K562 (cell line): ENCODE measurements around the gene FBXO28.

Experiments used
- FOXM1 ChIP-seq, 2 experiments: fragments of 450-650 bp in 1 of 2; sonication (generic) in 1 of 2; formaldehyde crosslinking in 1 of 2; IDR thresholded peaks; 2 replicates each; pipeline versions ENCODE4 v1.6.1 to v1.9.0; 2017 to 2022; ENCODE audit warnings: low read depth in 2 of 2, mild to moderate bottlenecking in 2 of 2, missing genetic modification reagents in 1 of 2, moderate library complexity in 1 of 2
- MECOM ChIP-seq: fragments of 250-450 bp; sonication (Bioruptor Pico); IDR thresholded peaks from 2 replicates; pipeline ENCODE4 v1.8.0; 2022; ENCODE audit warnings: inconsistent platforms
- RBM14 ChIP-seq: fragments of 200-400 bp; formaldehyde crosslinking; IDR thresholded peaks from 2 replicates; pipeline ENCODE4 v1.6.1; 2018; ENCODE audit warnings: low read depth, mild to moderate bottlenecking, low read length, moderate library complexity, borderline replicate concordance; ENCODE audit not compliant: insufficient read depth
- SIX5 ChIP-seq, 2 experiments: IDR thresholded peaks; 2 replicates each; pipeline ENCODE4 v1.6.1; 2011; ENCODE audit warnings: low read length in 2 of 2, borderline replicate concordance in 1 of 2, low read depth in 1 of 2, mild to moderate bottlenecking in 1 of 2, moderate library complexity in 1 of 2; ENCODE audit not compliant: insufficient read depth in 1 of 2
- TAF15 ChIP-seq: fragments of 200-400 bp; formaldehyde crosslinking; IDR thresholded peaks from 2 replicates; pipeline ENCODE4 v1.6.1; 2017; ENCODE audit warnings: mild to moderate bottlenecking, low read depth, low read length, moderate library complexity
- TARDBP ChIP-seq: fragments of 450-650 bp; IDR thresholded peaks from 2 replicates; pipeline ENCODE4 v1.6.1; 2016
- TBL1XR1 ChIP-seq, 2 experiments: IDR thresholded peaks; 2 replicates each; pipeline ENCODE4 v1.6.1; 2012; ENCODE audit warnings: improper control_type of control experiment in 2 of 2, low read length in 2 of 2, mild to moderate bottlenecking in 1 of 2
- TF ChIP-seq, protein P1 (sequence below): fragments of 250-450 bp; sonication (Bioruptor Pico); IDR thresholded peaks from 2 replicates; pipeline ENCODE4 v1.5.0; 2020; ENCODE audit warnings: mild to moderate bottlenecking
- TF ChIP-seq, protein P2 (sequence below), 2 experiments: IDR thresholded peaks; 2 replicates each; pipeline ENCODE4 v1.6.1; 2012; ENCODE audit warnings: improper control_type of control experiment in 2 of 2, low read depth in 2 of 2, low read length in 2 of 2, borderline replicate concordance in 1 of 2
- TF ChIP-seq, protein P3 (sequence below), 3 experiments: IDR thresholded peaks in 2 of 3; conservative IDR thresholded peaks in 1 of 3; 2 replicates each; pipeline ENCODE4 v1.5.1; 2011 to 2012; ENCODE audit warnings: low read length in 3 of 3, mild to moderate bottlenecking in 3 of 3, control low read depth in 2 of 3, improper control_type of control experiment in 1 of 3, inconsistent platforms in 1 of 3, low read depth in 1 of 3, mixed read lengths in 1 of 3, moderate library complexity in 1 of 3; ENCODE audit not compliant: insufficient read depth in 2 of 3

DNA sequence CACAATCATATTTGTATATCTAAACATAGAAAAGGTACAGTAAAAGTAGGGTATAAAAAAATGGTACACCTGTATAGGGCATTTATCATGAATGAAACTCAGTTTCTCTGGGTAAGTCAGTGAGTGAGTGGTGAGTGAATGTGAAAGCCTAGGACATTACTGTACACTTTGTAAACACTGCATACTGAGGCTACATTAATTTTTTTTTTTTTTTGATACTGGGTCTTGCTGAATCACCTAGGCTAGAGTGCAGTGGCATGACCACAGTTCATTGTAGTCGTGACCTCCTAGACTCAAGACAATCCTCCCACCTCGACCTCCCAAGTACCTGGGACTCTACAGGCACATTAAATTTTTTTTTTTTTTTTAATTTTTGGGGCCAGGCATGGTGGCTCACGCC is 27.8 kb downstream of the FBXO28 start:
- TF ChIP-seq MECOM (CRISPR knock-in tag) (no peak), RBM14 (no peak), TAF15 (no peak), TBL1XR1 (IDR thresholded peaks at IDR 0.05; ENCODE audit: low read length in 2 of 2) (no peak), FOXM1 (IDR thresholded peaks at IDR 0.05; ENCODE audit: low read depth) (no peak), FOXM1 (CRISPR knock-in tag; IDR thresholded peaks at IDR 0.05; ENCODE audit: low read depth) (no peak), TARDBP (no peak), SIX5 (IDR thresholded peaks at IDR 0.05; ENCODE audit: borderline replicate concordance in 1 of 2, insufficient read depth in 1 of 2, low read depth in 1 of 2, low read length in 2 of 2) (no peak)
- TF ChIP-seq, protein P1, sequence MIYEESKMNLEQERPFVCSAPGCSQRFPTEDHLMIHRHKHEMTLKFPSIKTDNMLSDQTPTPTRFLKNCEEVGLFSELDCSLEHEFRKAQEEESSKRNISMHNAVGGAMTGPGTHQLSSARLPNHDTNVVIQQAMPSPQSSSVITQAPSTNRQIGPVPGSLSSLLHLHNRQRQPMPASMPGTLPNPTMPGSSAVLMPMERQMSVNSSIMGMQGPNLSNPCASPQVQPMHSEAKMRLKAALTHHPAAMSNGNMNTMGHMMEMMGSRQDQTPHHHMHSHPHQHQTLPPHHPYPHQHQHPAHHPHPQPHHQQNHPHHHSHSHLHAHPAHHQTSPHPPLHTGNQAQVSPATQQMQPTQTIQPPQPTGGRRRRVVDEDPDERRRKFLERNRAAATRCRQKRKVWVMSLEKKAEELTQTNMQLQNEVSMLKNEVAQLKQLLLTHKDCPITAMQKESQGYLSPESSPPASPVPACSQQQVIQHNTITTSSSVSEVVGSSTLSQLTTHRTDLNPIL (CRISPR knock-in tag), result no peak
- TF ChIP-seq, protein P2, sequence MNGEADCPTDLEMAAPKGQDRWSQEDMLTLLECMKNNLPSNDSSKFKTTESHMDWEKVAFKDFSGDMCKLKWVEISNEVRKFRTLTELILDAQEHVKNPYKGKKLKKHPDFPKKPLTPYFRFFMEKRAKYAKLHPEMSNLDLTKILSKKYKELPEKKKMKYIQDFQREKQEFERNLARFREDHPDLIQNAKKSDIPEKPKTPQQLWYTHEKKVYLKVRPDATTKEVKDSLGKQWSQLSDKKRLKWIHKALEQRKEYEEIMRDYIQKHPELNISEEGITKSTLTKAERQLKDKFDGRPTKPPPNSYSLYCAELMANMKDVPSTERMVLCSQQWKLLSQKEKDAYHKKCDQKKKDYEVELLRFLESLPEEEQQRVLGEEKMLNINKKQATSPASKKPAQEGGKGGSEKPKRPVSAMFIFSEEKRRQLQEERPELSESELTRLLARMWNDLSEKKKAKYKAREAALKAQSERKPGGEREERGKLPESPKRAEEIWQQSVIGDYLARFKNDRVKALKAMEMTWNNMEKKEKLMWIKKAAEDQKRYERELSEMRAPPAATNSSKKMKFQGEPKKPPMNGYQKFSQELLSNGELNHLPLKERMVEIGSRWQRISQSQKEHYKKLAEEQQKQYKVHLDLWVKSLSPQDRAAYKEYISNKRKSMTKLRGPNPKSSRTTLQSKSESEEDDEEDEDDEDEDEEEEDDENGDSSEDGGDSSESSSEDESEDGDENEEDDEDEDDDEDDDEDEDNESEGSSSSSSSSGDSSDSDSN (IDR thresholded peaks at IDR 0.05; ENCODE audit: borderline replicate concordance in 1 of 2, low read depth in 2 of 2, low read length in 2 of 2), result no peak
- TF ChIP-seq, protein P3, sequence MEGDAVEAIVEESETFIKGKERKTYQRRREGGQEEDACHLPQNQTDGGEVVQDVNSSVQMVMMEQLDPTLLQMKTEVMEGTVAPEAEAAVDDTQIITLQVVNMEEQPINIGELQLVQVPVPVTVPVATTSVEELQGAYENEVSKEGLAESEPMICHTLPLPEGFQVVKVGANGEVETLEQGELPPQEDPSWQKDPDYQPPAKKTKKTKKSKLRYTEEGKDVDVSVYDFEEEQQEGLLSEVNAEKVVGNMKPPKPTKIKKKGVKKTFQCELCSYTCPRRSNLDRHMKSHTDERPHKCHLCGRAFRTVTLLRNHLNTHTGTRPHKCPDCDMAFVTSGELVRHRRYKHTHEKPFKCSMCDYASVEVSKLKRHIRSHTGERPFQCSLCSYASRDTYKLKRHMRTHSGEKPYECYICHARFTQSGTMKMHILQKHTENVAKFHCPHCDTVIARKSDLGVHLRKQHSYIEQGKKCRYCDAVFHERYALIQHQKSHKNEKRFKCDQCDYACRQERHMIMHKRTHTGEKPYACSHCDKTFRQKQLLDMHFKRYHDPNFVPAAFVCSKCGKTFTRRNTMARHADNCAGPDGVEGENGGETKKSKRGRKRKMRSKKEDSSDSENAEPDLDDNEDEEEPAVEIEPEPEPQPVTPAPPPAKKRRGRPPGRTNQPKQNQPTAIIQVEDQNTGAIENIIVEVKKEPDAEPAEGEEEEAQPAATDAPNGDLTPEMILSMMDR (IDR thresholded peaks at IDR 0.05 in 2 of 3, conservative IDR thresholded peaks at IDR 0.05 in 1 of 3; ENCODE audit: insufficient read depth in 2 of 3, low read depth in 1 of 3, low read length in 3 of 3), result no peak
